Measurements from ENCODE around the gene PRXL2B.

DNA sequence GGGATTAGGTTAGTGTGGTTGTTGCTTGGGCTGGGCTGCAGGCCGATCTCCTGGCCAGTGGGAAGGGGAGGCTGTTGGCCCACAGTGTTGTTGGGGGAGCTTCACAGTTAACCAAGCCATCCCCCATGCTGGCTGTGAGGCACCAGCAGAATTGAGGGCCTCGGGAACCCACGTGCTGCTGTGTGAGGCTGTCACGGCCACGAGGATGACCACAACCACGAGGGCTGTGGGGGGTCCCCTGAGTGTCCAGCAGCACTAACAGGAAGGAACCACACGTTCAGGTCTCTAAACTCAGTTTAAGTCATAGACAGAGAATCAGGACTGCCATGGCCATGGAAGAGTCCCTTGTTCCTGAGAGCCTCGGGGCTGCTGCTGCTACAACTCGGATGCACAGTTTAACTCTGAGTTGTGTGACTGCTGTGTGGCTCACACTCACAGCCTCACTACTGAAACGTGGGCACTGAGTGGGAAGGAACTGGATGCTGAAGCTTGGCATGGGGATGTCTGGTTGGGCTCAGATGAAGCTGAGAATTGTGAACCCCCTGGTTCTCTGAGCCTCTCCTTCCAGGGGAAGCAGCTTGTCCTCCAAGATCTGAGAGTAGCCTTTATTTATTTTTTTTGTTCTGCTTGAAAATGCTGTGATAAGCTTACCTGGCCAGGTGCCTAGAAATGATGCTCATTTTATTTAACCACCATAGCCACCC lies 51.0 kb downstream of the PRXL2B start:
- TF ChIP-seq POLR2A (IDR thresholded peaks at IDR 0.05; ENCODE audit: low read depth, low read length) (no peak), POLR2AphosphoS5 (IDR thresholded peaks at IDR 0.05; ENCODE audit: low read depth, low read length) (no peak)
